Glutamatergic neuron (in vitro differentiated cells): ENCODE measurements around the gene MTX2. TPM values are rescaled to one million over a fixed set of nuclear protein-coding genes. Genes with fewer than 3 reads are reported as not detected.

Source experiments
- DNase-seq: peaks from one replicate; pipeline ENCODE4 v3.0.0; 2022
- H3K27ac Mint-ChIP-seq: one replicate; pipeline ENCODE4 v1.8.0; 2020; ENCODE audit warnings: mild to moderate bottlenecking, mixed read lengths, inconsistent platforms; ENCODE audit not compliant: unreplicated experiment
- H3K27me3 Mint-ChIP-seq: one replicate; pipeline ENCODE4 v1.8.0; 2020; ENCODE audit warnings: mild to moderate bottlenecking, moderate library complexity, mixed read lengths, inconsistent platforms; ENCODE audit not compliant: unreplicated experiment
- H3K36me3 Mint-ChIP-seq: one replicate; pipeline ENCODE4 v1.8.0; 2020; ENCODE audit warnings: mild to moderate bottlenecking, mixed read lengths, inconsistent platforms; ENCODE audit not compliant: unreplicated experiment
- H3K4me1 Mint-ChIP-seq: one replicate; pipeline ENCODE4 v1.8.0; 2020; ENCODE audit warnings: mild to moderate bottlenecking, low read depth, mixed read lengths, inconsistent platforms; ENCODE audit not compliant: unreplicated experiment
- H3K4me3 Mint-ChIP-seq: one replicate; pipeline ENCODE4 v1.8.0; 2020; ENCODE audit warnings: mild to moderate bottlenecking, mixed read lengths, inconsistent platforms; ENCODE audit not compliant: unreplicated experiment
- H3K9me3 Mint-ChIP-seq: one replicate; pipeline ENCODE4 v1.8.0; 2020; ENCODE audit warnings: mild to moderate bottlenecking, moderate library complexity, mixed read lengths, inconsistent platforms; ENCODE audit not compliant: unreplicated experiment
- CTCF ChIP-seq: fragments of 200-600 bp; sonication (generic); IDR thresholded peaks from one replicate; pipeline ENCODE4 v1.5.0; 2021; ENCODE audit not compliant: partially characterized antibody, unreplicated experiment
- total RNA-seq: library from RNA; stranded (reverse); fragmentation: NEBNext Ultra II Directional; extraction: Animal tissue kit (Norgen Biotek cat#: 25700); gene quantifications from one replicate; pipeline ENCODE4 v1.2.1, GENCODE V29; 2021; ENCODE audit not compliant: unreplicated experiment

Gene MTX2
- total RNA-seq, 1 donor from 2014 or later = 35.7 TPM

- H3K4me3 Mint-ChIP-seq = no peak overlapping the region
- H3K36me3 Mint-ChIP-seq = no peaks in the 10 kb centered on the region
- no peaks in the 10 kb centered on the region for H3K27me3 Mint-ChIP-seq
- TF ChIP-seq CTCF = no peak
- no peak overlapping the region for H3K27ac Mint-ChIP-seq
- H3K9me3 Mint-ChIP-seq = no peaks in the 10 kb centered on the region
- no peak for DNase-seq
- H3K4me1 Mint-ChIP-seq = peaks cover 3% of the 10 kb centered on the region
Observed at GRCh38 chr2:176330612-176331011, 61.4 kb downstream of the MTX2 start.

GRCh38 chr2:176331646-176332045, 62.4 kb downstream of the MTX2 start:
- no peak overlapping the region for H3K4me3 Mint-ChIP-seq

GRCh38 chr2:176334729-176335128, 65.5 kb downstream of the MTX2 start:
- TF ChIP-seq CTCF = no peak
- Mint-ChIP-seq H3K36me3 (peaks cover 4% of the 10 kb centered on the region), H3K9me3 (no peaks in the 10 kb centered on the region), H3K27ac (no peak overlapping the region), H3K4me3 (no peak overlapping the region), H3K4me1 (no peaks in the 10 kb centered on the region), H3K27me3 (no peaks in the 10 kb centered on the region)
- no peak for DNase-seq

More at GRCh38 chr2:176331646-176332045, 62.4 kb downstream of the MTX2 start:
- Mint-ChIP-seq H3K9me3 (no peaks in the 10 kb centered on the region), H3K4me1 (no peaks in the 10 kb centered on the region), H3K27ac (no peak overlapping the region), H3K36me3 (no peaks in the 10 kb centered on the region), H3K27me3 (no peaks in the 10 kb centered on the region)
- no peak for TF ChIP-seq CTCF
- DNase-seq = no peak

- DNase-seq = no peak
- H3K27me3 Mint-ChIP-seq = no peaks in the 10 kb centered on the region
- no peak for TF ChIP-seq CTCF
- no peak overlapping the region for H3K27ac Mint-ChIP-seq
- H3K9me3 Mint-ChIP-seq = no peaks in the 10 kb centered on the region
- H3K4me1 Mint-ChIP-seq = no peaks in the 10 kb centered on the region
- H3K4me3 Mint-ChIP-seq = no peak overlapping the region
- peaks cover 4% of the 10 kb centered on the region for H3K36me3 Mint-ChIP-seq
Observed at GRCh38 chr2:176338395-176338794, 69.2 kb downstream of the MTX2 start.

- Mint-ChIP-seq H3K27me3 (no peaks in the 10 kb centered on the region), H3K4me3 (no peak overlapping the region), H3K4me1 (no peaks in the 10 kb centered on the region), H3K36me3 (peaks cover 4% of the 10 kb centered on the region), H3K9me3 (no peaks in the 10 kb centered on the region), H3K27ac (no peak overlapping the region)
- DNase-seq = no peak
- no peak for TF ChIP-seq CTCF
Observed at GRCh38 chr2:176339208-176339607, 70.0 kb downstream of the MTX2 start.
